GM23338 (cell line): ENCODE measurements around the gene GLI3.

ENCODE experiments used
- CREB1 ChIP-seq: fragments of 250-450 bp; sonication (Bioruptor Pico); IDR thresholded peaks from 2 replicates; pipeline ENCODE4 v1.5.0; 2020; ENCODE audit warnings: low read depth, mild to moderate bottlenecking, moderate library complexity
- EZH2 ChIP-seq: fragments of 200-600 bp; sonication (generic); IDR thresholded peaks from one replicate; pipeline ENCODE4 v1.8.0; 2017; ENCODE audit warnings: antibody characterized with exemption, mild to moderate bottlenecking, low read depth; ENCODE audit not compliant: unreplicated experiment
- EZH2phosphoT487 ChIP-seq: fragments of 200-600 bp; sonication (generic); IDR thresholded peaks from one replicate; pipeline ENCODE4 v1.8.1; 2018; ENCODE audit warnings: antibody characterized with exemption; ENCODE audit not compliant: unreplicated experiment
- JUNB ChIP-seq: IDR thresholded peaks from one replicate; pipeline ENCODE4 v1.6.1; 2016; ENCODE audit warnings: antibody characterized with exemption; ENCODE audit not compliant: unreplicated experiment
- POLR2AphosphoS5 ChIP-seq: IDR thresholded peaks from 2 replicates; pipeline ENCODE4 v1.6.1; 2016; ENCODE audit warnings: antibody characterized with exemption, low read depth
- TF ChIP-seq, protein P1 (sequence below), 2 experiments: fragments of 200-600 bp in 1 of 2; sonication (generic) in 1 of 2; conservative IDR thresholded peaks; 2 replicates each; pipeline versions ENCODE4 v1.5.1 to v1.6.1; 2016 to 2017; ENCODE audit warnings: antibody characterized with exemption in 2 of 2, low read depth in 2 of 2, mild to moderate bottlenecking in 2 of 2, moderate library complexity in 1 of 2
- TF ChIP-seq, protein P2 (sequence below): IDR thresholded peaks from one replicate; pipeline ENCODE4 v1.6.1; 2018; ENCODE audit warnings: antibody characterized with exemption; ENCODE audit not compliant: unreplicated experiment

DNA sequence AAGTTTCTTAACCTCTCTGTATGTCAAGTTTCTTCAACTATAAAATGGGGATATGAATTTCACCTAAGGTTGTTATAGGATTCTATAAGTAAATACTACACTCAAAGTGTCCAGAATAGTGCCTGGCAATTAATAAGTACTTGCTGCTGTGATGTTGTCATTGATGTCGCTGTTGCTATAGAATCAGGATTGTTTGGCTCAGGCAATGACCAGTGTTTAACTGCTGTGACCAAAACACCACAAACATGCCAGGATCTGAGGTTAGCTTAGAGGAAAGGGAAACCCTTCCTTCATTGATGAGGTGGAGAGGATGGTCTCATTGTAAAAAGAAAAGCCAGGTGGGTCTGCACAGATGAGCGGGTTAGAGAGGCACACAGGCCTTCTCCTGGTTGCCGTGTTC lies 311.1 kb downstream of the GLI3 start:
- TF ChIP-seq, protein P1, sequence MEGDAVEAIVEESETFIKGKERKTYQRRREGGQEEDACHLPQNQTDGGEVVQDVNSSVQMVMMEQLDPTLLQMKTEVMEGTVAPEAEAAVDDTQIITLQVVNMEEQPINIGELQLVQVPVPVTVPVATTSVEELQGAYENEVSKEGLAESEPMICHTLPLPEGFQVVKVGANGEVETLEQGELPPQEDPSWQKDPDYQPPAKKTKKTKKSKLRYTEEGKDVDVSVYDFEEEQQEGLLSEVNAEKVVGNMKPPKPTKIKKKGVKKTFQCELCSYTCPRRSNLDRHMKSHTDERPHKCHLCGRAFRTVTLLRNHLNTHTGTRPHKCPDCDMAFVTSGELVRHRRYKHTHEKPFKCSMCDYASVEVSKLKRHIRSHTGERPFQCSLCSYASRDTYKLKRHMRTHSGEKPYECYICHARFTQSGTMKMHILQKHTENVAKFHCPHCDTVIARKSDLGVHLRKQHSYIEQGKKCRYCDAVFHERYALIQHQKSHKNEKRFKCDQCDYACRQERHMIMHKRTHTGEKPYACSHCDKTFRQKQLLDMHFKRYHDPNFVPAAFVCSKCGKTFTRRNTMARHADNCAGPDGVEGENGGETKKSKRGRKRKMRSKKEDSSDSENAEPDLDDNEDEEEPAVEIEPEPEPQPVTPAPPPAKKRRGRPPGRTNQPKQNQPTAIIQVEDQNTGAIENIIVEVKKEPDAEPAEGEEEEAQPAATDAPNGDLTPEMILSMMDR (conservative IDR thresholded peaks at IDR 0.05; ENCODE audit: low read depth in 2 of 2): no peak
- TF ChIP-seq CREB1: no peak
- no peak for TF ChIP-seq EZH2
- TF ChIP-seq EZH2phosphoT487: no peak
- no peak for TF ChIP-seq POLR2AphosphoS5
- TF ChIP-seq JUNB: no peak
- TF ChIP-seq, protein P2, sequence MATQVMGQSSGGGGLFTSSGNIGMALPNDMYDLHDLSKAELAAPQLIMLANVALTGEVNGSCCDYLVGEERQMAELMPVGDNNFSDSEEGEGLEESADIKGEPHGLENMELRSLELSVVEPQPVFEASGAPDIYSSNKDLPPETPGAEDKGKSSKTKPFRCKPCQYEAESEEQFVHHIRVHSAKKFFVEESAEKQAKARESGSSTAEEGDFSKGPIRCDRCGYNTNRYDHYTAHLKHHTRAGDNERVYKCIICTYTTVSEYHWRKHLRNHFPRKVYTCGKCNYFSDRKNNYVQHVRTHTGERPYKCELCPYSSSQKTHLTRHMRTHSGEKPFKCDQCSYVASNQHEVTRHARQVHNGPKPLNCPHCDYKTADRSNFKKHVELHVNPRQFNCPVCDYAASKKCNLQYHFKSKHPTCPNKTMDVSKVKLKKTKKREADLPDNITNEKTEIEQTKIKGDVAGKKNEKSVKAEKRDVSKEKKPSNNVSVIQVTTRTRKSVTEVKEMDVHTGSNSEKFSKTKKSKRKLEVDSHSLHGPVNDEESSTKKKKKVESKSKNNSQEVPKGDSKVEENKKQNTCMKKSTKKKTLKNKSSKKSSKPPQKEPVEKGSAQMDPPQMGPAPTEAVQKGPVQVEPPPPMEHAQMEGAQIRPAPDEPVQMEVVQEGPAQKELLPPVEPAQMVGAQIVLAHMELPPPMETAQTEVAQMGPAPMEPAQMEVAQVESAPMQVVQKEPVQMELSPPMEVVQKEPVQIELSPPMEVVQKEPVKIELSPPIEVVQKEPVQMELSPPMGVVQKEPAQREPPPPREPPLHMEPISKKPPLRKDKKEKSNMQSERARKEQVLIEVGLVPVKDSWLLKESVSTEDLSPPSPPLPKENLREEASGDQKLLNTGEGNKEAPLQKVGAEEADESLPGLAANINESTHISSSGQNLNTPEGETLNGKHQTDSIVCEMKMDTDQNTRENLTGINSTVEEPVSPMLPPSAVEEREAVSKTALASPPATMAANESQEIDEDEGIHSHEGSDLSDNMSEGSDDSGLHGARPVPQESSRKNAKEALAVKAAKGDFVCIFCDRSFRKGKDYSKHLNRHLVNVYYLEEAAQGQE: no peak
